SK-N-SH treated with all-trans-retinoic acid at 6 μM for 48 hours (cell line): ENCODE measurements around the gene EVC.

Experiments
- ARNTL ChIP-seq: fragments of 450-650 bp; formaldehyde crosslinking; IDR thresholded peaks from 2 replicates; pipeline ENCODE4 v1.5.0; 2020; ENCODE audit warnings: low read depth, mild to moderate bottlenecking, moderate library complexity, borderline replicate concordance
- TF ChIP-seq, protein P1 (sequence below): fragments of 250-450 bp; sonication (Bioruptor Pico); IDR thresholded peaks from 2 replicates; pipeline ENCODE4 v1.5.1; 2020; ENCODE audit warnings: low read depth, mild to moderate bottlenecking, moderate library complexity

DNA sequence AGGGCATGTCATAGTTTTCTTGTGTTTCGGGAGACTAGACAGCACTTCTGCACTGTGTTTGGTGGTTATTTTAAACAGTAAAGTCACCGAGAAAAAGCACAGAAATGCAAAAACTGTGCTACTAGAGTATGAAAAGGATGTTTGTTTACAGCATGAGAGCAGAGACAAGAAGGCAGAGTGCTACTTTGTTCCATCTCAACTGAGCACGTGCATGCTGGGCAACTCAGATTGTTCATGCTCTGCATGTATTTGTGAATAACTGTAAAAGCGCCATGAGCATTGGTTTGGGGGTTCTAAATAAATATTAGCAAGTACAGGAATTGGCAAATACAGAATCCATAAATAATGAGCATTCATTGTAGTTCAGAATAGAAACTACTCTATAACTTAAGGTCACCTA is 7.4 kb downstream of the EVC start:
- TF ChIP-seq ARNTL = no peak
- TF ChIP-seq, protein P1, sequence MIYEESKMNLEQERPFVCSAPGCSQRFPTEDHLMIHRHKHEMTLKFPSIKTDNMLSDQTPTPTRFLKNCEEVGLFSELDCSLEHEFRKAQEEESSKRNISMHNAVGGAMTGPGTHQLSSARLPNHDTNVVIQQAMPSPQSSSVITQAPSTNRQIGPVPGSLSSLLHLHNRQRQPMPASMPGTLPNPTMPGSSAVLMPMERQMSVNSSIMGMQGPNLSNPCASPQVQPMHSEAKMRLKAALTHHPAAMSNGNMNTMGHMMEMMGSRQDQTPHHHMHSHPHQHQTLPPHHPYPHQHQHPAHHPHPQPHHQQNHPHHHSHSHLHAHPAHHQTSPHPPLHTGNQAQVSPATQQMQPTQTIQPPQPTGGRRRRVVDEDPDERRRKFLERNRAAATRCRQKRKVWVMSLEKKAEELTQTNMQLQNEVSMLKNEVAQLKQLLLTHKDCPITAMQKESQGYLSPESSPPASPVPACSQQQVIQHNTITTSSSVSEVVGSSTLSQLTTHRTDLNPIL (CRISPR knock-in tag) = no peak
